Hypothalamus (tissue), 51 donors: ENCODE measurements around the gene TNRC18.
"Not testable (repeated sequence)": the region's sequence is repeated elsewhere in the genome, so short reads cannot be mapped to it uniquely, and the experiment has no call there.

Experiments
- DNase-seq, 51 donors: peaks; one replicate each; lab custom pipeline; 2025; lab: John Stamatoyannopoulos, UW

TNRC18 gene

GRCh38 chr7:5383314-5384098, 40.1 kb downstream of the TNRC18 start:
- DNase-seq, result no peak

GRCh38 chr7:5382281-5382892, 41.2 kb downstream of the TNRC18 start:
- peak in 34 of 51 donors; percentile 8 to 62 (median 34) for DNase-seq

- no peak for DNase-seq
Observed at GRCh38 chr7:5381071-5381772, 42.4 kb downstream of the TNRC18 start.

- no peak for DNase-seq
Observed at GRCh38 chr7:5380350-5381070, 43.1 kb downstream of the TNRC18 start.

- DNase-seq, result no peak
Observed at GRCh38 chr7:5379546-5379945, 44.1 kb downstream of the TNRC18 start.

GRCh38 chr7:5377816-5378215, 45.8 kb downstream of the TNRC18 start:
- DNase-seq, result no peak

- DNase-seq, result no peak
Observed at GRCh38 chr7:5377279-5377678, 46.4 kb downstream of the TNRC18 start.

GRCh38 chr7:5375925-5376324, 47.7 kb downstream of the TNRC18 start:
- DNase-seq, result no peak

- no peak for DNase-seq
Observed at GRCh38 chr7:5374464-5374863, 49.2 kb downstream of the TNRC18 start.

GRCh38 chr7:5373300-5373699, 50.3 kb downstream of the TNRC18 start:
- no peak for DNase-seq

GRCh38 chr7:5370454-5371353, 52.9 kb downstream of the TNRC18 start:
- DNase-seq, result no peak

- DNase-seq, result peak in 5 of 51 donors; percentile 5 to 21 (median 17)
Observed at GRCh38 chr7:5367661-5368060, 56.0 kb downstream of the TNRC18 start.

GRCh38 chr7:5365976-5366625, 57.5 kb downstream of the TNRC18 start:
- peak in 43 of 51 donors; percentile 5 to 79 (median 40) for DNase-seq

GRCh38 chr7:5363729-5364128, 59.9 kb downstream of the TNRC18 start:
- DNase-seq, result no peak

GRCh38 chr7:5362466-5362865, 61.2 kb downstream of the TNRC18 start:
- no peak for DNase-seq

GRCh38 chr7:5361446-5362127, 62.0 kb downstream of the TNRC18 start:
- no peak for DNase-seq

GRCh38 chr7:5360971-5361370, 62.7 kb downstream of the TNRC18 start:
- no peak for DNase-seq

GRCh38 chr7:5360451-5360850, 63.2 kb downstream of the TNRC18 start:
- no peak for DNase-seq

GRCh38 chr7:5360021-5360420, 63.6 kb downstream of the TNRC18 start:
- not testable (repeated sequence) for DNase-seq
